Head of caudate nucleus (tissue), 42 donors: ENCODE data around the gene ACSF2.

Experiments used
- DNase-seq, 42 donors: peaks; one replicate each; pipeline versions ENCODE4 v3.0.0 to v3.0.0-alpha.2; 2020 to 2021; ENCODE audit warnings: mixed read lengths in 7 of 42
- intact Hi-C: fragments of 100-400 bp; cut with DNase I; formaldehyde crosslinking; loops from one replicate; pipeline ENCODE4 v1.15.0; 2022

Gene ACSF2

GRCh38 chr17:50508573-50509460, 82.8 kb downstream of the ACSF2 start:
- DNase-seq: peak in 3 of 42 donors; percentile 3 to 38 (median 13)
- intact Hi-C loops: no loop called here

- DNase-seq: no peak
- intact Hi-C loops: no loop called here
These were observed 85.0 kb downstream of the ACSF2 start for GRCh38 chr17:50511058-50511457.

- intact Hi-C loops: no loop called here
- no peak for DNase-seq
These were observed 87.5 kb downstream of the ACSF2 start for GRCh38 chr17:50513495-50513894.

GRCh38 chr17:50514388-50514787, 88.4 kb downstream of the ACSF2 start:
- DNase-seq: no peak
- intact Hi-C loops: no loop called here

- no peak for DNase-seq
- intact Hi-C loops: no loop called here
These were observed 89.1 kb downstream of the ACSF2 start for GRCh38 chr17:50514936-50515702.

- intact Hi-C loops: no loop called here
These were observed 91.0 kb downstream of the ACSF2 start for GRCh38 chr17:50517011-50517410.

GRCh38 chr17:50517504-50518383, 91.7 kb downstream of the ACSF2 start:
- intact Hi-C loops: no loop called here
- DNase-seq: no peak

More at GRCh38 chr17:50517011-50517410, 91.0 kb downstream of the ACSF2 start:
- DNase-seq: no peak

- no peak for DNase-seq
These were observed 92.5 kb downstream of the ACSF2 start for GRCh38 chr17:50518384-50519023.

GRCh38 chr17:50519141-50519834, 93.3 kb downstream of the ACSF2 start:
- DNase-seq: no peak
- intact Hi-C loops: no loop called here

More at GRCh38 chr17:50518384-50519023, 92.5 kb downstream of the ACSF2 start:
- intact Hi-C loops: no loop called here

GRCh38 chr17:50520483-50520882, 94.5 kb downstream of the ACSF2 start:
- no peak for DNase-seq
- intact Hi-C loops: no loop called here

- DNase-seq: no peak
- intact Hi-C loops: no loop called here
These were observed 95.5 kb downstream of the ACSF2 start for GRCh38 chr17:50521514-50521913.

- DNase-seq: no peak
- intact Hi-C loops: no loop called here
These were observed 96.7 kb downstream of the ACSF2 start for GRCh38 chr17:50522766-50523165.

GRCh38 chr17:50523208-50523607, 97.2 kb downstream of the ACSF2 start:
- no peak for DNase-seq
- intact Hi-C loops: no loop called here
